Stimulated activated CD4-positive, alpha-beta T cell treated with anti-CD3 and anti-CD28 coated beads, Interleukin-12 subunit alpha, Interleukin-12 subunit beta, amount 100 ng/mL, for 48 hours (primary cell): Measurements from ENCODE around the gene ZNF800.
"Not testable (repeated sequence)": the region's sequence is repeated elsewhere in the genome, so short reads cannot be mapped to it uniquely, and the experiment has no call there.

ENCODE experiments used
- DNase-seq, 3 donors: peaks; one replicate each; pipeline ENCODE4 v3.0.0-alpha.2; 2020; ENCODE audit warnings: low read depth in 2 of 3, low spot score in 1 of 3

The ZNF800 gene, protein sequence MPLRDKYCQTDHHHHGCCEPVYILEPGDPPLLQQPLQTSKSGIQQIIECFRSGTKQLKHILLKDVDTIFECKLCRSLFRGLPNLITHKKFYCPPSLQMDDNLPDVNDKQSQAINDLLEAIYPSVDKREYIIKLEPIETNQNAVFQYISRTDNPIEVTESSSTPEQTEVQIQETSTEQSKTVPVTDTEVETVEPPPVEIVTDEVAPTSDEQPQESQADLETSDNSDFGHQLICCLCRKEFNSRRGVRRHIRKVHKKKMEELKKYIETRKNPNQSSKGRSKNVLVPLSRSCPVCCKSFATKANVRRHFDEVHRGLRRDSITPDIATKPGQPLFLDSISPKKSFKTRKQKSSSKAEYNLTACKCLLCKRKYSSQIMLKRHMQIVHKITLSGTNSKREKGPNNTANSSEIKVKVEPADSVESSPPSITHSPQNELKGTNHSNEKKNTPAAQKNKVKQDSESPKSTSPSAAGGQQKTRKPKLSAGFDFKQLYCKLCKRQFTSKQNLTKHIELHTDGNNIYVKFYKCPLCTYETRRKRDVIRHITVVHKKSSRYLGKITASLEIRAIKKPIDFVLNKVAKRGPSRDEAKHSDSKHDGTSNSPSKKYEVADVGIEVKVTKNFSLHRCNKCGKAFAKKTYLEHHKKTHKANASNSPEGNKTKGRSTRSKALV

GRCh38 chr7:127392566-127393367 is at the start of gene ZNF800:
ZNF800 (minus strand) TSS chr7:127392708; CDS start chr7:127391557, 1,151 bp downstream.
- peak; percentile 77 to 85 (median 80) for DNase-seq

GRCh38 chr7:127440206-127440605 is 47.7 kb upstream of the ZNF800 start:
- no peak for DNase-seq

- no peak for DNase-seq
Measured at GRCh38 chr7:127438836-127439235, 46.3 kb upstream of the ZNF800 start.

DNA sequence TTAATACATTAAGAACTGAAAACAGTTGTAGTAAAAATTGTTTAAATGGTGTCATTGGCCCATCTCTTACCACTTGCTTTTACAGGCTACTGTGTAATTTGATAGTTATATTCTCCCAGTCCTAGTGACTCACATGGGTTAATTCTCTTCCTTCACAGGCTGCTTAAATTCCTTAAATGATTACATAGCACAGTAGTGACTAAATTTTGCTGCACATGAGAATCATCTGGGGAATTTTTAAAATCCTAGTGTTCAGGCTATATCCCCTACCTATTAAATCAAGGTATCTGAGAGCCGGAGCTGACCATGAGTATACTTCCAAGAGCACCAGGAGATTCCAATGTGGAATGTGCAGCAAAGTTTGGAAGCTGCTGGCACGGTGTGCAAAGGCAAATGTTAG is 45.3 kb upstream of the ZNF800 start:
- no peak for DNase-seq

- no peak for DNase-seq
Measured at GRCh38 chr7:127437241-127437640, 44.7 kb upstream of the ZNF800 start.

DNA sequence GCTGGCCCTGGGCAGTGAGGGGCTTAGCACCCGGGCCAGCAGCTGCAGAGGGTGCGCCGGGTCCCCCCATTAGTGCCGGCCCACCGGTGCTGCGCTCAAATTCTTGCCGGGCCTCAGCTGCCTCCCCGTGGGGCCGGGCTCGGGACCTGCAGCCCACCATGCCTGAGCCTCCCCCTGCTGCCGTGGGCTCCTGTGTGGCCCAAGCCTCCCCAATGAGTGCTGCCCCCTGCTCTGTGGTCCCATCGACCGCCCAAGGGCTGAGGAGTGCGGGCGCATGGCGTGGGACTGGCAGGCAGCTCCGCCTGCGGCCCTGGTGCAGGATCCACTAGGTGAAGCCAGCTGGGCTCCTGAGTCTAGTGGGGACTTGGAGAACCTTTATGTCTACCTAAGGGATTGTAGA is 36.8 kb upstream of the ZNF800 start:
- DNase-seq = not testable (repeated sequence)

DNA sequence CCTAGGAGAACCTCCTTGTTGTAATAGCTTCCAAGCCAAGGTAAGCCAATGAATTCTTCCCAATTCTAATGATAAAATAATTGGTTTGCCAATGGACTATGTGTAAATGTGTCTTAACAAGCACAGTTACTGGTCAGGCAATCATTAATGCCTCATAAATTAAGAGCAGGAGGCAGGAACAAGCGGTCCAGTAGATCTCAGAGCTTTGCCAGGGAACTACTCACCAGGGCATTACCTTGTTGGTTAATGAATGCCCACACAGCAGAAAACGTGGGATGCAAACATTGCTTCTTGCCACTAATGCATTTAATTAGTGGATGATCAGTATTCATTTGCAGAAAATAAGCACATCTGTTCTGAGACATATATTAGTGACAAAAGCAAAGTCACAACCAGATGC is 26.7 kb upstream of the ZNF800 start:
- DNase-seq = no peak

- DNase-seq = no peak
Measured at GRCh38 chr7:127418459-127418858, 26.0 kb upstream of the ZNF800 start.

GRCh38 chr7:127417346-127417745 is 24.8 kb upstream of the ZNF800 start:
- no peak for DNase-seq

- DNase-seq = no peak
Measured at GRCh38 chr7:127415060-127415742, 22.7 kb upstream of the ZNF800 start.

DNA sequence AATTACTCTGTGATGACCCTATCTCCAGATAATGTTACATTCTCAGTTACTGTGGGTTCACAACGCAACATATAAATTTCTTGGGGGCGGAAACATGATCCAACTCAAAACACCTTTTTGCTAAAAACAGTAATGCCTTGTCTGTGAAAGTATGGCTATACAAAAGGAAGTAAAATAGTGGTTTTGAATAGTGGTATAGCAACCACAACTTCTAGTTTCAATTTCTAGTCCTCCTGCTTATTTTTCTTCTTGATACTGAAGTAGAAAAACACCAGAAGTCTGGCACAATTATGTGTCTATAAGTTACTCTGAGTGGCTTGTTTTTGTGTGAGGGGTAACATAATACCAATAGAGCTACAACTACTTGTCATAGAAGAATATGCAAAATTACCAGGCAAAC is 21.5 kb upstream of the ZNF800 start:
- no peak for DNase-seq

GRCh38 chr7:127413326-127413725 is 20.8 kb upstream of the ZNF800 start:
- no peak for DNase-seq

GRCh38 chr7:127411176-127411575 is 18.7 kb upstream of the ZNF800 start:
- DNase-seq = no peak

- no peak for DNase-seq
Measured at GRCh38 chr7:127409629-127410028, 17.1 kb upstream of the ZNF800 start.

DNA sequence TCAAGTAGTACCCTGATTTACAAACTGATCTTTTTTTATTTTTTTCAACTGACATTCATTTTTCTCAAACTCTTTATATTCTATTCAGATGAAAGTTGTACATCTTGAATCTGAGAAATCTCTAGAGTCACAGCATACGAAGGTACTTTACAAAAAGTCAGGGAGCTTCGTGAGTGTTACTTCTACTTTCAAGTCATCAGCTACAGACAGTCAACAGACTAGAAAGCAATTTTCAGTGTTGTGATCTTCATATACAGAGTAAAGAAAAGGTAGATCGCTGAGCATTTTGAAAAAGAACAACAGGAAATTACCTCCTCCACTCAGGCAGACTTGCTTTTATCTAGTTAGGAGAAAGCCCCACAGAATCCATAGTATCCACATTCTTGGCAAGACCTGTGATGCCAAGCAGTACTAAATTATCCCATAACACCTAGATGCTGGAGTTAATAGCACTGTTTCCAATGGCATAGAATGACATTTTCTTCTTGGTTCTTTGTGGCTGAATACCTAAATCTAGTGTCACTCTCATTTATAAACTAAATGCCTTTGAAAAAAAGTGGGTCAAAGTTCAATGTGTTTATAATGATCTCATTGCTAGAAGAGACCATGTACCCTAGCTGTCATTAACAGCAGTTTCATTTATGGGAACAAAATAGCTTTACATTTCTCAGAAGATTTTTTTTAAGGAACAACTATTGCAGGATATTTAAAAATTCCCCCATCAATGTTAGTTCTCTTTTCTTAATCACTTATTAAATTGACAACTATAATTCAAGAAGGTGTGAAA is 12.0 kb upstream of the ZNF800 start:
- DNase-seq = no peak

GRCh38 chr7:127396184-127396583 is 3.7 kb upstream of the ZNF800 start:
- DNase-seq = peak in 2 of 3 donors; percentile 39 to 52

DNA sequence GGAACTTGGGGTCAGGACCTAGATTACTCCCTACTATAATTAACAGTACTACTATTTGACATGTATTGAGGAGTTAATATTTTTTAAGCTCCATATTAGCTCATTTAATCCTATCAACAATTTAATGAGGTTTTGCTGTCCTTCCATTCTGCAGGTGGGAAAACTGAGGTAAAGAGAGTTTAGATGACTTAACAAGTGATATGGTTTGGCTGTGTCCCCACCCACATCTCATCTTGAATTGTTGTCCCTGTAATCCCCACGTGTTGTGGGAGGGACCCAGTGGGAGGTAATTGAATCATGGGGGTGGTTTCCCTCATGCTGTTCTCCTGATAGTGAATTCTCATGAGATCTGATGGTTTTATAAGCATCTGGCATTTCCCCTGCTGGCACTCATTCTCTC is 2.6 kb upstream of the ZNF800 start:
- not testable (repeated sequence) for DNase-seq

GRCh38 chr7:127393368-127394058 is 1.0 kb upstream of the ZNF800 start:
- DNase-seq = no peak

DNA sequence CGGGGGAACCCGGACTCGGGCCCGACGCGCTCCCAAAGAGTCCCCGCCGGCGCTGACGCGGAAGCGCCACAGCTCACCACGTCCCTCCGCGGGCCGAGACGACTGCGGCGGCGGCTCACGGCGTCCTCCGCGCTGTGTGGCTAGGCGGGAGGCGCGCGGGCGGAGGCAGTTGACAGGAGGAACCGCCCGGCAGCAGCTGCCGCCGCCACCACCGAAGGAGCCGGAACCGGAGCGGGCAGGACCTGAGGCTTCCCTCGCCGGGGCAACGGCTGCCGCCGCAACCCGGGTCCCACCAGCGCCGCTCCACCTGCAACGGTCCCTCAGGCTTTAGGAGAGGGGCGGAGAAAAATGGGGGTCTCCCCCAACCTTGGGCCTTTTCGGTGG is 334 bp downstream of the ZNF800 start:
- peak; percentile 40 to 61 (median 44) for DNase-seq
